NCI-H2227 (cell line): ENCODE results near the gene TEX2.
A peak's percentile ranks its signal among the peaks of the same experiment; 100 is the strongest.

Experiments
- DNase-seq: peaks from one replicate; lab custom pipeline; 2025; ENCODE audit not compliant: unreplicated experiment; lab: John Stamatoyannopoulos, UW

The TEX2 gene

GRCh38 chr17:64120159-64120810 lies 142.8 kb downstream of the TEX2 start:
- DNase-seq, result no peak

GRCh38 chr17:64117981-64118979 lies 144.8 kb downstream of the TEX2 start:
- DNase-seq, result peak; percentile 27

GRCh38 chr17:64115822-64116534 lies 147.1 kb downstream of the TEX2 start:
- no peak for DNase-seq

GRCh38 chr17:64115043-64115698 lies 147.9 kb downstream of the TEX2 start:
- DNase-seq, result no peak

GRCh38 chr17:64113006-64113405 lies 150.1 kb downstream of the TEX2 start:
- no peak for DNase-seq

- no peak for DNase-seq
Observed at GRCh38 chr17:64111831-64112230, 151.2 kb downstream of the TEX2 start.

- DNase-seq, result no peak
Observed at GRCh38 chr17:64110379-64111152, 152.5 kb downstream of the TEX2 start.

GRCh38 chr17:64109400-64109799 lies 153.7 kb downstream of the TEX2 start:
- no peak for DNase-seq

GRCh38 chr17:64107500-64108236 lies 155.4 kb downstream of the TEX2 start:
- DNase-seq, result no peak

GRCh38 chr17:64106918-64107317 lies 156.1 kb downstream of the TEX2 start:
- no peak for DNase-seq

GRCh38 chr17:64103391-64104364 lies 159.4 kb downstream of the TEX2 start:
- no peak for DNase-seq

GRCh38 chr17:64102627-64103390 lies 160.3 kb downstream of the TEX2 start:
- DNase-seq, result no peak

GRCh38 chr17:64099543-64099942 lies 163.5 kb downstream of the TEX2 start:
- DNase-seq, result no peak
